HG02938 (cell line): ENCODE measurements around the gene GAB1.

Source experiments
- ATAC-seq: cut with Tn5 transposase; IDR thresholded peaks from one replicate; pipeline ENCODE4 v1.9.1; 2021; ENCODE audit warnings: mild to moderate bottlenecking, moderate library complexity; ENCODE audit not compliant: unreplicated experiment

GAB1 gene

DNA sequence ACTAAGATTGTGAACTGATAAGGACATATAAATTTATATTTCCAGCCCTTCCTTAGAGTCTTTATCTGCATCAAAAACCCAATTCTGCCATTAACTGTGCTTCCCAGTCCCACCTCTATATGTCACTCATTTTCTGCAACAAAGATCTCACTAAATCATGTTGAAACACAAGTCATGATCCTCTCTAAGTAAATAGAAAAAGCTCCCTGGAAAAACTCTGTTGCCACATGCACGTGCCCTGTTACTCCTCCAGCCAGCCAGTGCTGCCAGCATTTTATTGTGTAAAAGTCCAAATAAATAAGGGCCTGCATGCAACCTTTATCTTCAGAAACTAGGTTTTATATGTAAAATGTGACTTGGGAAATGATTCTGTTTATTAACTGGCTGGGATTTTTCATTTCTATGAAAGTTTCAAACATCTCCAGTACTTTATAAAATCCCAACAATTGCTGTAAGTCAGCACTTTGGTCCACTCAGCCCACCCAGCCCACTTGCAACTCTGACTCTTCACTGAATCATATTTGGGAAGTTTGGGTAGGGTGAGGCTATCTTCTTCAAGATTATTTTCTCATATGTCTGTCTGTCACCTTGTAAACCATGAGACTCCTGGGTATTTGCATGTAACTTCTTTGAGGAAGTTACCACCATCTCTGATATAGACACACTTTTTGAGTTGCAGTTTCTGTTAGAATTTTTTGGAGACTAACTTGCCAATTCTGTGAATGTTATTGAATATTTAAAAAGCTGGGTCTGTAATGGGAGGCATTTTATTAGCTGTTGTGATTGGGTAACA is 136.9 kb downstream of the GAB1 start:
- ATAC-seq, result peak; percentile 79

DNA sequence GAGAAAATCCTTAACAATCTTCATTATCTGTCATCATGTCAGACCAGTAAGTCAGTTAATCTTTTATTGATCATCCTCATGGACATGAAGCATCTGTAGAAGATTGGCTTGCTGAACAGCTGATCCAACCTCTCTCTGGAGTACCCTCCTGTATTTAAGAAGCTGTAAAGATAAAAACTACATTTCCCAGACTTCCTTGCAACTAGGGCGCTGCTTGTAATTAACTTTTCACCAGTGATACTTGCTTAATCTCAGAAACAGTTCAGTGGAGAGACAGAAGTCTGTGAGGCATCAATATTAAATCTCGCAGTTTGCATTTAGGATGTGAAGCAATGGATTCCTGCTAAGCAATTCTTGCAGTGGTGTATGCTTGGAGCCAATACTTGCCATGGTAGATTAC is 140.8 kb downstream of the GAB1 start:
- no peak for ATAC-seq

DNA sequence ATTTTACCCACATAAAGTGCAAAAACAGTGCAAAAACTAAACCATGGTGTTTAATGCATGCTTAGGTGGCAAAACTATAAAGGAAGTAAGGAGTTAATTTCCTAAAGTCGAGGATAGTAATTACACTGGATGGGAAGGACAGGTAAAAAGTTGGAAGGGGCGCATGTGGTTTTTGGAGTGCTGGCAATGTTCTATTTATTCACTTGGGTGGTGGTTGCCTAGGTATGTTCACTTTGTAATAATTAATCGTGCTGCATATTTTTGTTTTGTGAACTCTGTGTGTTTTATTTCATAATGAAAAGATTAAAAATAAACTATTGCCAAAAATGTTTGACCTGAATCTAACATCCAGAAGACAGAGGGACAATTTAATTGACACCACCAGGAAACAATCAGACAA is 144.7 kb downstream of the GAB1 start:
- ATAC-seq, result no peak

DNA sequence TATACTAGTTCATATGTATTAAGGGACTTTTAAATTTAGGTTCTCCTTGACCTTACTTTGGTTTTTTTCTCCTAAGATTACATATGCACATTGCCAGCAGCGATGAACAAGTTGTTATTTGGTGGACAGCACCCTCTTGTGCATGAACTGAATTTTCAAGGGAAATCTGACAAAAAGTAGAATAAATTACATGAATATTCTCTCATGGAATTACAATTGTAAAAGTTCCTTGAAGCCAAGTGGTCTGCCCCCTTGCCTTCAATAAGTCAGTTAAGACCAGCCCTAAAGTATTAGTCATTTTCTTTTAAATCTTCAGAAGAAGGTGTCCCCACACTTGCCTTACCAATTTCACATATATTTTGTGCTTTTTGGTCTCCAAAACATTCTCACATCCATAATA is 146.2 kb downstream of the GAB1 start:
- peak; percentile 63 for ATAC-seq

DNA sequence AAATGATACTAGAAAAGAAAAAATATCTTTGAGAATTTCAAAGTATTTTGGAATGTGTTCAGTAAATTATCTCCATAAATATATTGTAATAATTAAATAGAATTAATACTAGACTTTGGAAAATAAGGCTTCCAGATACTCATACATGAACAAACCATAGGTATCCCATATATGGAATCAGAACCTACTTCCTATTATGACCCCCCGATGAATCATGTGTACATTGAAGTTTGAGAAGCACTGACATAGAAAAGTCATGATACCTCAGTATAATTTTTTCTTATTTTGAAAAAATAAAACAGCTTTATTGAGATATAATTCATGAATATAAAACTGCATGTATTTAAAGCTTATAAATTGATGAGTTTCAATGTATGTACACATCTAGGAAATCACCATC is 149.6 kb downstream of the GAB1 start:
- no peak for ATAC-seq

DNA sequence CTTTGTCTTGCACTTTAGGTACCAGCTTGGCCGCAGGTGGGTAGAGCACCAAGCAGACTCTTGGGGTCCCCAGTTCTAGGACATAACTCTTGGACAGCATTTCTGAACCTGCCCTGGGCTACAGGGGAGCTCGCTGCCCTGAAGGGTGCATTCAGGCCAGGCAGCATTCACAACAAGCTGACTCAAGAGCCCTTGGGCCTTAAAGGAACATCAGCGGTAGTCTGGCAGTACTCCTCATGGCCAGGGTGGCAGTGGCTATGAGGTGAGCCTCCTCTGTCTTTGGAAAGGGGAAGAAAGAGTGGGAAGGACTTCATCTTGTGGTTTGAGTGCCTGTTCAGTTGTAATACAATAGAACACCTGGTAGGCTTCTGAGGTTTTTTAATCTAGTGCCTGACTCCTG is 152.0 kb downstream of the GAB1 start:
- ATAC-seq, result no peak

DNA sequence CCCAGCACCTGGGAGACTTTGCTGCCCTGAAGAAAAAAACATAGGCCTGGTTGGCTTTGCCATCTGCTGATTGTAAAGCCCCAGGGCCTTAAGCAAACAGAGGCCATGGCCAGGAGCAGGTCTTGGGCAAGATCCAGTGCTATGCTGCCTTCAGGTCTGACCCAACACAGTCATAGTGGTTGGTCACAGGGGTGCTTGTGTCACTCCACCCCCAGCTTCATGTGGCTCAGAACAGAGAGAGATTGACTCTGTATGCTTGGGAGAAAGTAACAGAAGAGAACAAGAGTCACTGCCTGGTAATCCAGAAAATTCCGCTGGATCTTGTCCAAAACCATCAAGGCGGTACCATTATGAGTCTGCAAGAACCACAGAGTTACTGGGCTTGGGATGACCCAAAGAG is 152.4 kb downstream of the GAB1 start:
- ATAC-seq, result no peak

DNA sequence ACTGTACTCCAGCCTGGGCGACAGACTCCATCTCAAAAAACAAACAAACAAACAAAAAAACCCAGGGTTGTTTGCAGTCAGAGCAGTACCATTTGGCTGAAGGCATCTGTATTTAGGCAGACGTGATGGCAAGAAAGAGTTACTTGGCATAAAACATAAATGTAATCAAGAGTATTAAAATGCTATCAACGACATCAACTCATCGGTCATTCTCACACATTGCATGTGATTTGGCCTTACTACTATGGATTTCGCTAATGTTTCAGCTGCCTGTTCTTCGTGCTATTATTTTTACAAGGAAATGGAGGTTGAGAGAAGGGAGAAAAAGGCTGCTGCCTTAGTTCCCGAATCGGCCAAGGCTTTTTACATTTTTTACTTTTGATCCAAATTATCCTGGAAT is 161.3 kb downstream of the GAB1 start:
- no peak for ATAC-seq

DNA sequence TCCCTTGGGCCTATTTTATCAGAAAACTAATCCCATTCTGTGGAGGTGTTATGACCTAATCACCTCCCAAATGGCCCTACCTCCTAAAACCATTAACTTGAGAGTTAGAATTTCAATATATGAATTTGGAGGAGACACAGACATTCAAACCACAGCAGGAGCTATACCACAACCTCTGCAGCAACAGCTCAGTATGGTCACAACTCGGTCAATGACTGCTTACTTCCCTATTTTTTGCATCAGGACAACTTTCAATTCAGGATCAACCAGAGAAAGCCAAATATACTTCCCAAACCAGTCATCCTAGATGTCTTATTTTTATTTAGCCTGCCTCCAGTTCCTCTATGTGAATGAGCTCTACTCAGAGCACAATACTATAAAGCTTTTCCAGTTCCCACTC is 165.6 kb downstream of the GAB1 start:
- no peak for ATAC-seq

DNA sequence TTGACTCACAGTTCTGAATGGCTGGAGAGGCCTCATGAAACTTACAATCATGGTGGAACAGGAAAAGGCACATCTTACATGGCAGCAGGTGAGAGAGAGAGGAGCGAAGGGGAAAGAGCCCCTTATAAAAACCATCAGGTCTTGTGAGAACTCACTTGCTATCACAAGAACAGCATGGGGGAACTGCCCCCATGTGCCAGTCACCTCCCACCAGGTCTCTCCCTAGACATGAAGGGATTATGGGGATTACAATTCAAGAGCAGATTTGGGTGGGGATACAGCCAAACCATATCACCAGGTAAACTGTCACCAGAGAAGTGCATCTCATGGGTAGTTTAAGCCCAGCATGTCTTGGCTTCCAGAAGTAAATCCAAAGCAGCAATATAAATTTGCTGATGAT is 169.4 kb downstream of the GAB1 start:
- ATAC-seq, result no peak

DNA sequence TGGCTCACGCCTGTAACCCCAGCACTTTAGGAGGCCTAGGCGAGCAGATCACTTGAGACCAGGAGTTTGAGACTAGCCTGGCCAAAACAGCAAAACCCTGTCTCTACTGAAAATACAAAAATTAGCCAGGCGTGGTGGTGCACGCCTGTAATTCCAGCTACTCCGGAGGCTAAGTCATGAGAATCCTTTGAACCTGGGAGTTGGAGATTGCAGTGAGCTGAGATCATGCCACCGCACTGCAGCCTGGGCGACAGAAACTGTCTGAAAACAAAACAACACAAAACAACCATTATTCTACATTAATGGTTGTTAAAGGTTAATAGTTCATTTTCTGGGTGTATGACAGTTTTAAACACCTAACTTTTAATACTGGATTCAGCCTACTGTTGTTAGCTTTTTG is 175.2 kb downstream of the GAB1 start:
- no peak for ATAC-seq

DNA sequence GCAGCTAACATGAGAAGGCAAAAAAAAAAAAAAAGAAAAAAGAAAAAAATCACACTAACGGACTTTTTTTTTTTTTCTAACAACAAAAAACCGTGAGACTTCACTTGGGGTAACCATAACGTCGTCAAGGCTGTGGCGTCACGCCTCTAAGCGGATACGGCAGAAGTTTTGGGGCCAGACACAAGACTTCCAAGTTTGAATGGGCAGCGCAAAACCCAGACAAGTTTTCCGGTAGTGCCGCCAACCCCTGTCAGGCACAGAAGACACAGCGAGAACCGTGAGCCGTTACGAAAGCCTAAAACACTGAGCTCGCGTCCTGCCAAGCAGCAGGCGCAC is 176.3 kb downstream of the GAB1 start:
- peak; percentile 45 for ATAC-seq

DNA sequence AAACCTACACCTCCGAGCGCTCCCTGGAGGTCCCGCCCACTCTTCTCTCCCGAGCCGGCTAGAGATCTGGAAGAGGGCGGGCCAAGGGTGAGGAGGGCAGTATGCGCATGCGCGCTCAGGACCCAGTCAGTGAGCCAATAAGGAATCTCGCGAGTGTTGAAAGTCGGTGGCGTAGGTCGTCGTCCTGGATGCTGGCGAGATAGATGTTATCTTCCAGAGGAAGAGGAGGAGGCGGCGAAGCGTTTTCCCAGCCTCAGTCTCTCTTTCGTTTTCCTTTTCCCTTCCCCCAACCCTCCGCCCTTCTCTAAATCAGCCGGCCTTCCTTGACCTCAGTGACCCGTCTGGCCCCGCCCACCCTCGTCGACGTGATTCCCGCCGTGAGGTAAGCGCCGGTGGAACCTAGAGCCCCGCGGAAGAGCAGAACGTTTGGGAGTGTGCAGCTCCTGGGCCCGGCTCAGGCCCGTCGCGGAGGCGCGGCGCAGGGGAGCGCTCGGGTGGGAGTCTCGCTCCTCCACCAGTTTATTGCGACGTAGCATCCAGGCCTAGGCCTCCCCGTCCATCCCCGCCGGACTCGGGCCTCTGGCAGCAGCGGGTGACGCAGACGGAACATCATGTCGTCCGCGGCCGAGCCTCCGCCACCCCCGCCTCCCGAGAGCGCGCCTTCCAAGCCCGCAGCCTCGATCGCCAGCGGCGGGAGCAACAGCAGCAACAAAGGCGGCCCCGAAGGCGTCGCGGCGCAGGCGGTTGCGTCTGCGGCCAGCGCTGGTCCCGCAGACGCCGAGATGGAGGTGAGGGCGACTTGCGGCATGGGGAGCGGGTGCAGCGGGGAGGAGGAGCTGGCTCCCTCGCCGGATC is 176.9 kb downstream of the GAB1 start, which contains the start of gene SMARCA5:
SMARCA5 (plus strand) TSS at position 389 of the 855 bp plus-strand sequence; CDS start at position 612, 223 bp downstream.
- ATAC-seq, result peak; percentile 79

DNA sequence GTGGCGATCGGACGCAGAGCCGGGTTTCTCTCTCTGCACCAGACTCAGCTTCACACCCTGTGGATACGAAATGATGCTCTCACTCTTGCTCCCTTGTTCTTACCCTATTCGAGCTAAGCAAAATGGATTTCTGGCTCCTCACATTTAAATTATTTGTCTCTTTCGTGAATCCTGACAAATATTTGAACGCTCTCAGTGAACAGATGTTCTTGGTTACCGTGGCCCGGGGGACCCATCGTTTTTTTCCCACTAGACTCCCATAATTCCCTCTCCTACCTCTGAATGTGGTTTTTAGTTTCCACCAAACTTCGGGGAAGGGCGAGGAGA is 177.5 kb downstream of the GAB1 start:
- no peak for ATAC-seq

DNA sequence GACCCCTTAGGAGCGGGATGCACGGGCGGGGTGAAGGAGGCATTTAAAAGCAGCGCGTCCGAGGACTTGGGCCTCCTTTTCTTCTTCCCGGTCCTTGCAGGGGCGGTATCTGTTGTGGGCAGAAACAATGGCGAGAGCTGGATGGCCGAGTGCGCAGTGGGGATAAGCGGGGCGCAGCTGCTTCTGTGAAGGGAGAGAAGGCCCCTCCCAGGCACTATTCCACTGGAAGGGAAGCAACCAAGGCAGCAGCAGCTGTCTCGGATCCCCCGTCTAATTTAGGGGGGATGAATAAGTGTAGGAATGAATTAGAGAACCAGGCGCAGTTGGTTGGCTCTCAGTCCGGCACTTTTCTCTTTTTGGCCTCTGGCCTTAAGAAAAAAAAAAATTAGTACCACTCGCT is 177.8 kb downstream of the GAB1 start:
- no peak for ATAC-seq

DNA sequence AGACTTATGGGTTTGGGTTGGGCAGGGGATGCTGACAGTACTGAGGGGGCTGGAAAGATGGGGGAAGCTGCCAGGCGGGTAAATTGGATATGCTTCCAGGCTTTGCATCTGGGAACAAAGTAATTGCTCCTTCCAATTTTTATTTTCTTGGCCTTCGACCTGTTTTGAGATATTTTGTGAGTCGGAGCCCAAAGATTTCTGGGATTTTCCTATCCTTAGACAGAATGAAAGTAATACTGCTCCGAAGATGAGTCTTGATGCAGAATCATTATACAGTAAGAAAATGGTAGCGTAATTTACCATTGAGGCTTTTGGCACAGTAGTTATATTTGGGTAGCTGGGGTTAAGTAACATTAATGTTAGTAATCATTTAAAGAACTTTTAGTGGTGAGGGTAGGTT is 178.2 kb downstream of the GAB1 start:
- no peak for ATAC-seq

DNA sequence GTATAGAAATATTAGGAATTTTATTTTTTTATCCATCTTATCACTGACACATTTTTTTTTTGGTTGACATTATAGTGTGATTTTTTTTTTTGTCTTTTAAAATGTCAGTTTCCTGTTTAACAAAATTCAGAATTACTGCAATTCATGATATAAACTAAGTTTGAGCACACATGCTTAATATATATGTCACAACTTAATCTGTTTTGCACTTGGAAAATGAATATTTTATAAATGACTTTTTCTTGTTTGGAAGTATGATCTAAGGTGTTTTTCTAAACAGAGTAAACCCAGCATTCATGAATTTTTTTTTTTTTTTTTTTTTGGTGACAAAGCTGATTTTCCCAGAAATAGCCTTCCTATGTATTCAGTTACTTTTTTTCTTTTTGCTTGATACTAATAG is 179.2 kb downstream of the GAB1 start:
- ATAC-seq, result no peak

DNA sequence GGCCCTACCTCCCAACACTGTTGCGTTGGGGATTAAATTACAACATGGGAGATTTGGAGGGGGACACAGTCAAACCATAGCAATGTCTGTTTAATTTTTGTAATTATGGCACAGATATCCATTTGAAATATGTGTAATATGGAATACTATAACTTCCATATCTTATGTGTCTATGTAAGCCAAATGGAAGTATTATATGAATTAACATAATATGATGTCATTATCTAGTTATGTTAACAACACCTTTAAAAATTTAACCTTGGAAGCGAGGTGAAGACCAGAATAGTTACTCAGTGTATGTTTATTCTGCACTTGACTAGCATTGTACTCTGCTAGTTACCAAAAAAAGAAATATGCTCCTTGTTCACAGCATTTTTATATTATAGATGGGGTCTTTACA is 181.1 kb downstream of the GAB1 start:
- ATAC-seq, result no peak
